Measurements from ENCODE around the gene ITM2C. TPM values are rescaled to one million over a fixed set of nuclear protein-coding genes. Genes with fewer than 3 reads are reported as not detected.

ITM2C gene
- total and polyA plus RNA-seq, 2 of the 13 experiments (the other 11 are each of a cell fraction or from before 2014, with no cell fraction given) = 70.5 to 270 TPM

DNA sequence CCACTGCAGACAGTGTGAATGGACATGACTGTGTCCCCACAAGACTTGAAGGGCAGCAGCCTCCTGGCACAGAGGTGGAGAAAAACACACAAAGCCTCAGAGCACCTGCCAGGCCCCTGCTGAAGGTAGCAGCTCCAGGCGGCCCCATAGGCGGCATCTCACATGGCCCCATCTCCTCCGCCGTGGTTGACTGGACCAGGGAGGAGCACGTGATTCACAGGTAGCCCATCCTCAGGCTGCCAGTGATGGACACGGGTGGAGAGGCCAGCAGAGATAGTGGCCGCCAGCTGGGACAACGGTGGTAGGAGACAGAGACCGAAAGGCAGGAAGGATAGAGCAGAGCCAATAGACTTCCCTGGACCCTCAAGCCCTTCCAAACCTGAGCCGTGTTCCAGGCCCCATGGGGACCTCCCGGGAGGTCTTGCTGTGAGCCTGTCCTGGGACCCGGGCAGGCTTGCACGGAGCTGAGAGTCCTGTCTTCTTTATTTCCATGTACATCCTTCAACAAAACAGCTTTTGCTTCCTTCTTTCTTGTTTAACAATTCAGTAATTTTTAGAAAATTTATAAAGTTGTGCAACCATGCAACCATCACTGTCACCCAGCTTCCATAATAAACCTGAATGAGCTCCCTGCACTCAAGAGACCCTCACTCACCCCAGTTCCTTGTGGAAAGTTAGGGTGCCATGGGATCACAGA, 33.4 kb downstream of the ITM2C start:
- Histone ChIP-seq H3K27me3 (ENCODE audit: control insufficient read depth in 1 of 2, insufficient read depth in 2 of 2, low read length in 2 of 2) (peaks cover 2 to 60% of the 10 kb centered on the region in 2 experiments), H2AFZ (ENCODE audit: low read length) (no peak overlapping the region), H3K4me1 (ENCODE audit: insufficient read depth, low read length) (no peaks in the 10 kb centered on the region), H3K27ac (ENCODE audit: extremely low read length, insufficient read depth, low read length) (no peak overlapping the region), H3K4me3 (replicated peaks in 1 of 3; ENCODE audit: insufficient read depth in 1 of 3, low read depth in 2 of 3, low read length in 3 of 3) (no peak overlapping the region), H3K36me3 (replicated peaks in 1 of 2; ENCODE audit: control insufficient read depth in 1 of 2, insufficient read depth in 2 of 2, low read length in 2 of 2) (no peaks in the 10 kb centered on the region), H3K4me2 (ENCODE audit: low read depth, low read length) (no peak overlapping the region), H3K9ac (ENCODE audit: insufficient read depth, low read depth, low read length) (no peak overlapping the region), H3K79me2 (ENCODE audit: insufficient read depth, low read length) (no peaks in the 10 kb centered on the region), H4K20me1 (ENCODE audit: insufficient read depth, low read length) (no peaks in the 10 kb centered on the region), H3K9me3 (ENCODE audit: low read length) (no peaks in the 10 kb centered on the region)
- 29% methylated on average over 12 of the region's 13 CpGs for WGBS (ENCODE audit: low lambda C conversion rate)
- ChIA-PET POLR2A (no interaction called here), CTCF (ENCODE audit: low intra/inter-chr PET ratio, low total read pairs) (no interaction called here)
- DNase-seq (ENCODE audit: low spot score) = no peak
- no peak for FAIRE-seq
- intact Hi-C loops (cut with micrococcal nuclease; ENCODE audit: unreplicated experiment) = no loop called here
- BruUV-seq (replicated peaks) = no TSS peak
- ATAC-seq = no peak
- in situ Hi-C loops (cut with HindIII; ENCODE audit: extremely low pct_ligation_motif_present, low pct_unique_long_range_greater_than_20kb) = no loop called here
- TF ChIP-seq, protein P1, sequence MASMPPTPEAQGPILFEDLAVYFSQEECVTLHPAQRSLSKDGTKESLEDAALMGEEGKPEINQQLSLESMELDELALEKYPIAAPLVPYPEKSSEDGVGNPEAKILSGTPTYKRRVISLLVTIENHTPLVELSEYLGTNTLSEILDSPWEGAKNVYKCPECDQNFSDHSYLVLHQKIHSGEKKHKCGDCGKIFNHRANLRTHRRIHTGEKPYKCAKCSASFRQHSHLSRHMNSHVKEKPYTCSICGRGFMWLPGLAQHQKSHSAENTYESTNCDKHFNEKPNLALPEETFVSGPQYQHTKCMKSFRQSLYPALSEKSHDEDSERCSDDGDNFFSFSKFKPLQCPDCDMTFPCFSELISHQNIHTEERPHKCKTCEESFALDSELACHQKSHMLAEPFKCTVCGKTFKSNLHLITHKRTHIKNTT (CRISPR knock-in tag; IDR thresholded peaks at IDR 0.05) = no peak
- TF ChIP-seq NONO (IDR thresholded peaks at IDR 0.05) = no peak
- TF ChIP-seq NONO (CRISPR knock-in tag; conservative IDR thresholded peaks at IDR 0.05) = no peak
- no peak for TF ChIP-seq EED (CRISPR knock-in tag; IDR thresholded peaks at IDR 0.05)
- TF ChIP-seq ZNF446 (CRISPR knock-in tag; IDR thresholded peaks at IDR 0.05) = no peak
- TF ChIP-seq, protein P2, sequence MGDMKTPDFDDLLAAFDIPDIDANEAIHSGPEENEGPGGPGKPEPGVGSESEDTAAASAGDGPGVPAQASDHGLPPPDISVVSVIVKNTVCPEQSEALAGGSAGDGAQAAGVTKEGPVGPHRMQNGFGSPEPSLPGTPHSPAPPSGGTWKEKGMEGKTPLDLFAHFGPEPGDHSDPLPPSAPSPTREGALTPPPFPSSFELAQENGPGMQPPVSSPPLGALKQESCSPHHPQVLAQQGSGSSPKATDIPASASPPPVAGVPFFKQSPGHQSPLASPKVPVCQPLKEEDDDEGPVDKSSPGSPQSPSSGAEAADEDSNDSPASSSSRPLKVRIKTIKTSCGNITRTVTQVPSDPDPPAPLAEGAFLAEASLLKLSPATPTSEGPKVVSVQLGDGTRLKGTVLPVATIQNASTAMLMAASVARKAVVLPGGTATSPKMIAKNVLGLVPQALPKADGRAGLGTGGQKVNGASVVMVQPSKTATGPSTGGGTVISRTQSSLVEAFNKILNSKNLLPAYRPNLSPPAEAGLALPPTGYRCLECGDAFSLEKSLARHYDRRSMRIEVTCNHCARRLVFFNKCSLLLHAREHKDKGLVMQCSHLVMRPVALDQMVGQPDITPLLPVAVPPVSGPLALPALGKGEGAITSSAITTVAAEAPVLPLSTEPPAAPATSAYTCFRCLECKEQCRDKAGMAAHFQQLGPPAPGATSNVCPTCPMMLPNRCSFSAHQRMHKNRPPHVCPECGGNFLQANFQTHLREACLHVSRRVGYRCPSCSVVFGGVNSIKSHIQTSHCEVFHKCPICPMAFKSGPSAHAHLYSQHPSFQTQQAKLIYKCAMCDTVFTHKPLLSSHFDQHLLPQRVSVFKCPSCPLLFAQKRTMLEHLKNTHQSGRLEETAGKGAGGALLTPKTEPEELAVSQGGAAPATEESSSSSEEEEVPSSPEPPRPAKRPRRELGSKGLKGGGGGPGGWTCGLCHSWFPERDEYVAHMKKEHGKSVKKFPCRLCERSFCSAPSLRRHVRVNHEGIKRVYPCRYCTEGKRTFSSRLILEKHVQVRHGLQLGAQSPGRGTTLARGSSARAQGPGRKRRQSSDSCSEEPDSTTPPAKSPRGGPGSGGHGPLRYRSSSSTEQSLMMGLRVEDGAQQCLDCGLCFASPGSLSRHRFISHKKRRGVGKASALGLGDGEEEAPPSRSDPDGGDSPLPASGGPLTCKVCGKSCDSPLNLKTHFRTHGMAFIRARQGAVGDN (CRISPR knock-in tag; IDR thresholded peaks at IDR 0.05) = no peak
- TF ChIP-seq NFKB2 (CRISPR knock-in tag; IDR thresholded peaks at IDR 0.05; ENCODE audit: borderline replicate concordance) = no peak
- TF ChIP-seq CHD2 (IDR thresholded peaks at IDR 0.05; ENCODE audit: low read depth, low read length) = no peak
- no peak for TF ChIP-seq ZBTB21 (CRISPR knock-in tag; IDR thresholded peaks at IDR 0.05)
- TF ChIP-seq CBX2 (IDR thresholded peaks at IDR 0.05; ENCODE audit: low read depth, low read length) = no peak
- no peak for TF ChIP-seq CBX2 (CRISPR knock-in tag; IDR thresholded peaks at IDR 0.05; ENCODE audit: low read depth)
- TF ChIP-seq XRCC5 (optimal IDR thresholded peaks at IDR 0.05; ENCODE audit: low read length) = no peak
- no peak for TF ChIP-seq MED1 (CRISPR knock-in tag; IDR thresholded peaks at IDR 0.05)
- no peak for TF ChIP-seq PHF21A (CRISPR knock-in tag; IDR thresholded peaks at IDR 0.05)
- no peak for TF ChIP-seq ZNF251 (CRISPR knock-in tag; IDR thresholded peaks at IDR 0.05)
- TF ChIP-seq NCOR1 (IDR thresholded peaks at IDR 0.05; ENCODE audit: borderline replicate concordance, low read length) = no peak
- no peak for TF ChIP-seq ZNF558 (CRISPR knock-in tag; IDR thresholded peaks at IDR 0.05; ENCODE audit: borderline replicate concordance)
